Fibroblast of the conjunctiva (primary cell): ENCODE measurements around the gene CDH19.
"Not testable (repeated sequence)": the region's sequence is repeated elsewhere in the genome, so short reads cannot be mapped to it uniquely, and the experiment has no call there.

Experiments
- DNase-seq: peaks from one replicate; pipeline ENCODE4 v3.0.0-alpha.2; 2010; ENCODE audit warnings: low read depth

Gene CDH19

DNA sequence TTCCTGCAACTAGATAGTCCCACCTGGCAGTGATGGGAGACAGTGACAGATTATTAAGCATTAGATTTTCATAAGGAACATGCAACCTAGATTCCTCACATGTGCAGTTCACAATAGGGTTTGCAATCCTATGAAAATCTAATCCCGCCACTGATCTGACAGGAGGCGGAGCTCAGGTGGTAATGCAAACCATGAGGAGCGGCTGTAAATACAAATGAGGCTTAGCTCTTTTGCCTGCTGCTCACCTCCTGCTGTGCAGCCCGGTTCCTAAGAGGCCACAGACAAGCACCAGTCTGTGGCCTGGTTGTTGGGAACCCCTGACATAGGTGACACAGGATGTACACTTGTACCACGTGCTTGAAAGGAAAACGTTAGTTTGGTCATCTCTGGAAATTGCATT, 41.6 kb downstream of the CDH19 start:
- no peak for DNase-seq

DNA sequence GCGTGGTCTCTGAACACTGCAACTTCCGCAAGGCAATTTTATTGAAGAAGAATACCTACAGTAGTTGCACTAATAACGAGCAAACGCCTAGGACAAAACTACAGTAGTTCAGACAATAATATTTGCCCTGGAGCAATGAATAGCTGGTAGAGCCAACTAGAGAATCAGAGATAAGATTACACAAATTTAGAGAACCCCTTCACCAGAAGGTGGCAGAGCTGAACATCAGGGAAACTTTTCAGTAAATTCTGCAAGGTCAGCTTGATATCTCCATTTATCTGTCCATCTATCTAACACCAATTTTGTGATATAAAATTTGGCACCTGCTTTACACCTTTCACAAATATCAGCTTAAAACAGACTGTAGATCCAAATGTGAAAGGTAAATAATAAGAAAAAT, 43.8 kb downstream of the CDH19 start:
- DNase-seq: peak; percentile 2

DNA sequence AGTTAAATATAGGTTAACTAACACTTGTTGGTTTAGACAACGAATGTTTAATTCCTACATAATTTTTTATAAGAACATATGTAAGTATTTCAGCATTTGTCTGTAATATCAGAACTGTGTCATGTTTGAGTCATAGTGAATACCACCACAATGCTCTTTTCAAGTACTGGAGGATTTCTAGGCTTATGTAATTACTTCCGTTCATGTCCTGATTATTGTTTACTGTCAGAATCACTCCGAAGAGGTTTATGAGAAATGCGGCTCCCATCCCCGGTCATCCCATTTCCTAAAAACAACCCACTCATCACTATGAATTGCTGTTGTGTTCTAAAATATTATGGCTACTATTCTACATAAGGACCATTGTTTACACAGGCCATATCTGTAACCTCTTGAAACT, 45.1 kb downstream of the CDH19 start:
- no peak for DNase-seq

DNA sequence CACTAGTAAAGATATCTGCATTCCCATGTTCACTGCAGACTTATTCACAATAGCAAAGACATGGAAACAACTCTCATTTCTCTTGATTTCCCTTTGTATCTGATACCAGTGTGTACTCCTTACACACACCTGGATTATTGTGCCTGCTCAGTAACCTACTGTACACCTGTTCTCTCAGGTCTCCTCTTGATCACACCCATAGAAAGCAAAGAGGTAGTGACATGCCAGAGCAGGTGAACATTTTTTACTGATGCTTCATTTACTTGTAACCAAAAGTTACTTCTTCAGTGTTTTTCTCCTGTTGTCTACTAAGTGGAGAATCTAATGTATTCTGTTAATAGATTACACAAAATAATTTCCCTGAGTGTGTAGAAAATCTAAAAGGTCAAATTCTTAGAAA, 46.8 kb downstream of the CDH19 start:
- DNase-seq: no peak

DNA sequence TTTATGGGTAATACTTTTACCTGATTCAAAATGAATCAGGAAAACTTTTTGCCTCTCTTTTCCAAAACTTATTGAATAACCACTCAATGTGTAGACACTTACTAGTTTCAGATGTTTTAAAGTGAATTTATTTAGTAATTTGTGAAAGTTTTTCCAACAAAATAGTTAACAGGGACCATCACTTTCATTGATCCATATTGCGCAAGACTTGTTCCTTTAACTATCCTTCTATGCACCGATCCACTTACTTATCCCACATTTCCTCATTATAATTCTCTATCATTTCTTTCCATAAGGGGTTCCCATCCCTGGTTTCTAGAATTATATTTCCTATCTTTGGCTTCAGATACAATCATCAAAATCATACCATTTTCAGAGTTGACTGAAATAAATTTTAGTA, 48.3 kb downstream of the CDH19 start:
- no peak for DNase-seq

DNA sequence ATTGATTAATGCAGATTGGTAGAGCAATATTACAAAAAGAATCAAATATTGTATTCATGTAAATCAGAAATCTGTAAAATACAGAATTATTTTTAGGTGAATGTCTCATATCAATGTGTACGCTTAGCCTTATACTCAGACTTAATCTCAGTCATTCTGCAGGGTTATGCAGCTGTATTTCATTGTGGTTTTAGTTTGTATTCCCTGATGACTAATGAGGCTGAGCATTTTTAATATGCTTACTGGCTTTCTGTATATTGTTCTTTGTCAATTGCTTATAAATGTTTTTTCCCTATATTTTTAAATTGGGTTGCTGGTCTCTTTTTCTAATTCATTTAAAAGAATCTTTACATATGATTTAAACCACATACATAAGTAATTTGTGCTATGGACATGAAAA, 50.1 kb downstream of the CDH19 start:
- no peak for DNase-seq

DNA sequence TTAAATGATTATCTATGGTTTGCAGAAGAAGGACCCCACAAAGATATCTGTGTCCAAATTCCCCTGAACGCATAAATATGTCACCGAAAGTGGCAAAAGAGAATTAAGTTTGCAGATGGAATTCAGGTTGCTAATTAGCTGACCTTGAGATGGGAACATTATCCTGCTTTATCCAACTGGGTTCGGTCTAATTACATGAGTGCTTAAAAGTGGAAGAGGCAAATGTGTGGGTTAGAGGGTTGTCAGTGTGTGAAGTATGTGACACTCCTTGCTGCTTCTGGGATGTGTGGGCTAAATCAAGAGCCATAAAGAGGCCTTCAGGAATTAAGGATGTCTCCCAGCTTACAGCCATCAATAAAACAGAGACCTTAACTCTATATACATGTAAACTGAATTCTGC, 53.5 kb downstream of the CDH19 start:
- no peak for DNase-seq

DNA sequence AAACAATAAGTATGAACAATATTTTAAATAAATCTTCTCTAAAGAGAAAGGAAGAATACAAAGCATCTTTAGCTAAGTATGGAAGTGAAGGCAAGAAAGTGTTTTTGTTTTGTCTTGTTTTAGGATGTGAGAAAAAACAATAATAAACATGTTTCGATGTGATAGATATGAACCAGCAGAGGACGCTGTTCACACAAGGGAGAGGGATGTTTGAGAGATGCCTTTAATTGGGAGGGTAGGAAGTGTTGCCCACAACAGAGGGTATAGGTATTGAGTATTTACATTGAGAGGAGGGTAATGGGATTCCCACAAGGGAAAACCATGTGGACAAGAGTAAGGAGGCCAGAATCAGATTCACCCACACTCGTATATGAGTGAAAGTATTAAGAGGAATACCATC, 55.1 kb downstream of the CDH19 start:
- DNase-seq: no peak

DNA sequence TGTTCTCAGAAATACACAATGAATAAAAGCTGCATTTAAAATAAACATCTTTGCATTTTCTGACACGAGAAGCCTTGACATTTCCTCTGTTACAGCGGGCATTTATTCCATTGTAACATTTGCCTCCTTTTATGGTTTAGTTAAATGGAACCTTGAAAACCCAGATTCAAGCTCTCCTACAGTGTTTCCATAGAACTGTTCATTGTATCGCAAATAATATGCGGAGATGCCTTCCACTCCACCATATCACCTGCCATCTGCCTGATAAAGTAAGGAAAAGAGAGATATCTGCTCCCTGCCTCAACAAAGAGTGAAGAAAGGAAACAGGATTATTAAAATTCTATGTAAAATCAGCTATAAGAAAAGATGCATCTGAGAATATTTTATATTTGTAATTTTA, 69.8 kb downstream of the CDH19 start:
- no peak for DNase-seq

DNA sequence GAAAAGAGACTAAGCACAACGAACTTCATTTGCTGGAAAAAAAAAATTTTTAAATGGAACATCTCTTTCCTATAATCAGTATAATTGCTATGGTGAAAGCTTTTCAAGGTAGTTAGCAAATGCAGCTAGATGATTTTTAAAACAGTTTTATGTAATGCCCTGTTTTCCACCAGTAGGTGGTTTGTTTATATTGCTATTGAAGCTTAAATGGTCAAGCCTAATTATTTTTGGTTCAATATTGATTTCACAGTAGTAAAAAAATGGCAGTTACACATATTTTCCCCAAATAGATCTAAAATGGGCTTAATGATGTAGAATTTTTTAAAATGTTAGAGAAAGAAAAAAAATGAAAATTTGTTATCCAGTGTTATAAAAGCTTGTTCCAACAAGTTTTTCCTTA, 70.2 kb downstream of the CDH19 start:
- DNase-seq: no peak

DNA sequence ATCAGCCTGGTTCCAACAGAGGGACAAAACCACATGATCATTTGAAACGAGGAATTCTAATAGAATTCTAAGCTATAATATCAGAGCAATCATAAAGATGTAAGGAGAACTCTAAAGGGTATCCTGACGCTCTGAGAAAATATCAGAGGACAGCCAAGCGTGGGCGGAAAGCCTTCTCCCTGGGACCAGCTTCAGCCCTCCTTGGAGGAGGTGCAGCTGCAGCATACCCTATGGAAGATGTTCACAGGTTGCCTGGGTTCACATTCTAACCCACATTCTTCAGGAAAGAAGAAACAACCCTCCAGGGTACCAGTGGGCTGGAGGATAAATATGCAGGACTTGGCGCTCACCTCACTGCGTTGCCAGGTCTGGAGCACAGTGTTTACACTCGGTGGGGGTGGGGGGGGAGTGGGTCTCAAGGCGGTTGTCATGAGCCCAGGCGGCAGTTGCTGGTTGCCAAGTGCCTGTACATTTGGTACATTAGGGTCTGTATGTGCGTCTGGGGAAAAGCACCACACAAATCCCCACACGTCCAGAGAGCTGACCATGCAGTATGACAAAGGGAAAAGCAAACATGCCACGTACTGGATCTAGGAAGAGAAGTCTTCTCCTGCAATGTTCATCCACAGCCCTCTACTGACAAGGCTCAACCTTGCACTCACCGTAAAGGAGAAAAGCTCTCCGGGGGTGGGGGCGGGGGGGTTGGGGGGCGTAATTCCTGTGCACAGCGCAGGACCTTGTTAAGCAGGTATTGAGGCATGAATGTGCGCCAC, 80.5 kb downstream of the CDH19 start:
- no peak for DNase-seq

DNA sequence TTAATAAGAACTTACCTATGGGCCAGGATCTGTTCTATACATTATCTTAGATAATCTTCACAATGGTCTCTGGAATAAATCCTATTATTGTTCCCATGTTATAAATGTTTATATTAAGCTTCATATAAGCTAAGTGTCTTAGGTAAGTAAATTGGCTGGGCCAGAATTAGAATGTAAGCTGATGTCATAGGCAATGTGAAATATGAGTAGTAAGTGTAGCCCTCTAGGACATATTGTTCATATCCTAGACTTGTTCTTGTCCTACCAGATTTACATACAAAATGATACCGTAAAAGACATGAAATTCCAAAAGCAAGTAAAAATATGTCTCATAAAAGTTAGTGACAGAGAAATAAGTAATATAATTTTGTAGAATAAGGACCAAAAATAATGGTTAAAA, 89.9 kb downstream of the CDH19 start:
- DNase-seq: no peak

DNA sequence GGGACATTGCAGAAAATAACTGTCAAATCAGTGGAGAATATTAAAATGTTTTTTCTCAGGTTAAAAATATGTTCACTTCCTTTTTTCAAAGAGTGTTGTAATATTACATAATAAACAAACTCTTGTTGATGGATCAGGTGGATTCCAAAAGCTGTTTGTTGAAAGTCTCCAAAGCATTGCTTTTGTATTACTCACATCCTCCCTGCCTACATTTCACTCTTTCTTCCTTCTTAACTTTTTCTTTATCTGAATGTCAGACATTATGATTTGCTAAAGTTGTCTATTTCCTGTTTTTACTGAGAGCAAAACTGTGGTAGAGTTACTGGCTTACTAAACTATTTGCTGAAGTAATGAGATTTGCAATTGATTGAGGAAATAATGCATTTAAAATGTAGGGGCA, 92.1 kb downstream of the CDH19 start:
- DNase-seq: no peak

DNA sequence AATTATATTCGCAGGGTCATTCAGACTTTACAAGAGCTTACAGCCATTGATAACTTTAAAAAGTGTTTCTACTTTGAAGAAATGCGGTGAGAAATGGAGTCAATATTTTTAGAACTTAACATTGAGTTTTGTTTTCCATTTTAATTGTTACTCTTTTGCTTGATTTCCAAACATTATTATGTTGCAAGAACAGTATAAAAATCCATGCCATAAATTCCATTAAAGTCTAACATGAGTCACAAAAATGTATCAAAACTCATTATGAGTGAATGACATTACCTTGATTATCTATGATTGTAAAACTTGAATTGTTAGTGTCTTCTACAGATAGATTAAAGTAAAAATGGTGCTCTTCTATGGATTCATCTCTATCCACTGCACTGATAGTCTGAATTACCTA, 92.6 kb downstream of the CDH19 start:
- no peak for DNase-seq

DNA sequence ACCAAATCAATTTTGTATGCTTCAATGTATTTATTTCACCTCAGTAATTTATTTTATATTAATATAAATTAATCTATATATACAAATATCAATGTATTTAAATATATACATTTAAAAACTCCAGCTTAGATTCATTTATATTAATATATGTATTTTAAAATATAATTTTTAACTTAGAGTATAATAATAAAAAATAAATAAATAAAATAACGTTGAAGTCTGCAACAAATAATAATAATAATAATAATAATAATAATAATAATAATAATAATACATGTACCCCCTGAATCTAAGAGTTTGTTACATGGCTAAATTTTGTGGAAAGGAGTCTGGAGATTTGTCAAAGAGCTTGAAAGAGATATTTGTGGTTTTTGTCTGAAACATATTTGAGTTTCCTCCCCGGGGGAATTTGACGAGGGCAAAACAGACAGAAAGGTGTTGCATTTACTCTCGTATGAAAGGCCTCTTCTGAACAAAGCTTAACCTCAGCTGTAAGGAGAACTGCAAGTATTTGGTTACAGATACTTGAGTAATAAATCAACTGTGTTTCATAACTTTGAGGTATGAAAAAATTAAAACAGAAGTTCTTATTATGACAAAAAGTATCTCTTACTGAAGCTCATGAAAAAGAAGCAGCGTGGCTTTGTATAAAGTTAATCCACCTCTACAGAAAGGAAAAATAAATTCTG, 93.4 kb downstream of the CDH19 start:
- no peak for DNase-seq

DNA sequence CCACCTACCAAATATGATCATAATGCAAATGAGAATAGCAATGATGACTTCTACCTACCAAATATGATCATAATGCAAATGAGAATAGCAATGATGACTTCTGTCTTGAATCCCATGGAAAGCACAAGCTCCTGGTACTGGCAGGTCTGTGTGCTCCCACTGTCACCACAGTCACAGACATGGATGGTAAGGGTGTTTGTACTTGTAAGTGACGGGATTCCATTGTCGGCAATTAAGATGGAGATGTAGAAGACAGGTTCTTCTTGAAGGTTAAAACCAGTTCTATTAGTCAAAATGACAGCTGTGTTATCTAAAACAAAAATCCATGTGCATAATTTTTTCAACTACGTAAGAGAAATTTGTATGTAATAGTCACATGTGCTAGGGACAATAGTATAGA, 95.0 kb downstream of the CDH19 start:
- DNase-seq: no peak

DNA sequence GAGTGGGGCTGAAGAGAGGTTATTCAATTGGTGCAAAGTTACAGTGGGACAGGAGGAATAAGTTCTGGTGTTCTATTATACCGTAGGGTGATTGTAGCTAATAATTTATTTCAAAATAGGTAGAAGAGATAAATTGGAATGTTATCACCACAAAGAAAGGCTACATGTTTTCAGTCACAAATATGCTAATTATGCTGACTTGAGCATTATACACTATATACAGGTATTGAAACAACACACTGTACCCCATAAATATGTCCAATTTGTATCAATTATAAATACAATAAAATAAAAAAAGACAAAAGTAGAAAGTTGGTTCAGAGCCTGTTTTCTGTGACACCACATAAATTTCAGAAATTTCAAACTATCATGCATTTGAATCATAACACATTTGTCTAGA, 97.7 kb downstream of the CDH19 start:
- DNase-seq: no peak

DNA sequence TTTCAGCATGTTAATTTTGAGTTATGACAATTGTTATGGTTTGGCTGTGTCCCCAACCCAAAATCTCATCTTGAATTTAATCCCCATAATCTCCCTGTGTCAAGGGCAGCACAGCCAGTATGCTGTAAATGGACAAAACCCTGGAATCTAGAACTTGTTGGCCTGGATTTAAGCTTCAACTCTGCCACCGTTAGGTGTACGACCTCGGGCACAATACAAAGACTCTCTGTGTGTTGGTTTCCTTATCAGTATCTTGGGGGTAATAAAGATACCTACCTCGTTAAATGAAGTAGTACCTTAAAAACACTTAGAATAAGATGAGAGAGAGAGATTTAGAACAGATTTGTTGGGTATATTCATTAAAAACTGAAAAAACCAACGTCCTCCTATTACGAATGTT, 106.5 kb downstream of the CDH19 start:
- DNase-seq: no peak

DNA sequence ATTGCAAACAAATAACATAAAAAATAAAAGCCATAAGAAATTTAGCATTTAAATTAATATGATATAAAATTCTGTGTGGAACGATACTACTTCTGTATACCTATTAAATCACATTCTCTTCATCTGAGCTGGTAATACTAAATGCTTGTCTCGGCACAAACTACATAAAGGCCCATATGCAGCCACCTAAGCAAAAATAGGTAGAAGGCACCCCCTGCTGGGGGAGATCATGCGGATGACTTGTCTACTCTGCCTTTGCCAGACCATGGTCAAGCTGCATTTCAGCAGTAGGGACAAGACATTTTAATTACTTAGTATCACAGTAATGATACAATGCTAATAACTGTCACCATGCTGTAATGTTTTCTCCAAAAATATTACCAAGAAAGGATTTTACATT, 108.0 kb downstream of the CDH19 start:
- no peak for DNase-seq

DNA sequence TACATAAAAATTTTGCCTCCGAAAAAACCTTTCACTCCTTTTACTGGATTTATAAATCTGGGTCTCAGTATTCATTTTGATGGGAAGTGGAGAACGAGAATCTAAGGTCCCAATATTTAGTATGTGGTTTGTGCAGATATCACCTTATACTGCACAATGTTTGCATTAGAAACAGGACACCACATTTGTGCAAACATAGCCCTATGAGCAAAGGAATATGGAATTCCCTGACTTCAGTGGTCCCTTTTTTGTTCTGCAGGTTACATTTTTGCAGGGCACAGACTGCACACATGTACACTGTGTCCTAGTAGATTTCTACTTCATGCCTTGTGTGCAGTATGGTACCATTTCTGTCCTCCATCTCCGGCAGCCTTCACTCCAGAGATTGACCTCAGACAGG, 130.0 kb downstream of the CDH19 start:
- no peak for DNase-seq

DNA sequence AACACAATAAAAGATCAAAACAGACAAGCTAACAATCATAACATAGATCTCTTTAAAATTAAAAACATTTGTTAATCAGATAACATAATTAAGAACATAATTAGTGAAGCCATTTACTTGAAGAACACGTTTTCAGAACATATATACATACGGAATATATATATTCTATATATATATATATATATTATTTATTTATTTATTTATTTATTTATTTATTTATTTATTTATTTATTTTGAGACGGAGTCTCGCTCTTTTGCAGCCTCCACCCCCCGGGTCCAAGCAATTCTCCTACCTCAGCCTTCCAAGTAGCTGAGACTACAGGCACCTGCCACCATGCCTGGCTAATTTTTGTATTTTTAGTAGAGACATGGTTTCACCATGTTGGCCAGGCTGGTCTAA, 137.7 kb downstream of the CDH19 start:
- not testable (repeated sequence) for DNase-seq

DNA sequence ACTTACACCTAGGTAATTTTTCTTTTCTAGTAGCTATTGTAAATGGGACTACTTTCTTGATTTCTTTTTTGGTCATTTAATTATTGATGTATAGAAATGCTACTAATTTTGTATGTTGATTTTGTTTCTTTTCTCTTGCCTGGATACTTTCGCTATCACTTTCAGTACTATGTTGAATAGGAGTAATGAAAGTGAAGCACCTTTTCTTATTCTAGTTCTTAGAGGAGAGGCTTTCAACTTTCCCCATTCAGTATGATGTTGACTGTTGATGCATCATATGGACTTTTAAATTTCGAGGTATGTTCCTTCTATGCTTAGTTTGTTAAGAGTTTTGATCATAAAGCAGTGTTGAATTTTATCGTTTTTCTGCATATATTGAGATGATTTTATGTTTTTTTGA, 142.5 kb downstream of the CDH19 start:
- no peak for DNase-seq

DNA sequence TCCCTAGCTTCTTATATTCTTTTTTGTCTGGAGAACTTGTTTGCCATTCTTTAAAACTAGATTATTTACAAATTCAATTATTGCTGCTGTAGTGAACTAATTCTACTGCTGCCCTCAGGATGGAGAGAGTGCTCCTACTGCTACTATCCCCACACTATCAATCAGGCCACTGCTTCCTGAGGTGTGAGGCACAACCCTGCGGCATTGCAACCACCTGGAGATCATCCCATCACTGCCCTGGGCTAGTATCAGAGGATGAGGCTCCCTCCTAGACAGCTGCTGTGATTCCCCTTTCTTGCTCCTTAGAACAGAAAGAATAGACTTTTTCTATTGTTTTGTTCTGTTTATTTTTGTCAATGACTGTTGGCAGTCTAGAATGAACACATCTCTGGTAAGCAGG, 146.6 kb downstream of the CDH19 start:
- no peak for DNase-seq
